Fibroblast of lung (primary cell): ENCODE results near the gene UTF1. TPM values are rescaled to one million over a fixed set of nuclear protein-coding genes. Genes with fewer than 3 reads are reported as not detected.

ENCODE experiments used
- DNase-seq, 2 donors: peaks; one replicate each; pipeline versions ENCODE4 v3.0.0 to v3.0.0-alpha.2; 2010; ENCODE audit warnings: low read depth in 2 of 2
- H2AFZ ChIP-seq: 2 replicates; pipeline ENCODE4 v1.5.1; 2012; ENCODE audit warnings: low read length, control low read depth, inconsistent platforms
- H3K27ac ChIP-seq: 2 replicates; pipeline ENCODE4 v1.5.1; 2011; ENCODE audit warnings: low read length, control low read depth; ENCODE audit not compliant: insufficient read depth
- H3K27me3 ChIP-seq: 2 replicates; pipeline ENCODE4 v1.5.1; 2011; ENCODE audit warnings: mild to moderate bottlenecking, low read length; ENCODE audit not compliant: control insufficient read depth, insufficient read depth
- H3K36me3 ChIP-seq: 2 replicates; pipeline ENCODE4 v1.5.1; 2011; ENCODE audit warnings: low read length; ENCODE audit not compliant: control insufficient read depth, insufficient read depth
- H3K4me1 ChIP-seq: 2 replicates; pipeline ENCODE4 v1.5.1; 2011; ENCODE audit warnings: low read length; ENCODE audit not compliant: control insufficient read depth, insufficient read depth; ENCODE audit errors: extremely low read depth
- H3K4me2 ChIP-seq: 2 replicates; pipeline ENCODE4 v1.5.1; 2011; ENCODE audit warnings: low read length, control low read depth; ENCODE audit not compliant: insufficient read depth; ENCODE audit errors: extremely low read depth
- H3K4me3 ChIP-seq, 4 experiments: fragments of 200-600 bp in 1 of 4; sonication (generic) in 1 of 4; replicated peaks in 1 of 4; 2 replicates each; pipeline ENCODE4 v1.5.1; 2011 to 2016; ENCODE audit warnings: low read length in 4 of 4, low read depth in 3 of 4, mild to moderate bottlenecking in 3 of 4, control low read depth in 2 of 4, inconsistent platforms in 1 of 4, mixed read lengths in 1 of 4; ENCODE audit not compliant: insufficient read depth in 1 of 4; ENCODE audit errors: control extremely low read depth in 1 of 4
- H3K79me2 ChIP-seq: 2 replicates; pipeline ENCODE4 v1.5.1; 2012; ENCODE audit warnings: mild to moderate bottlenecking, low read length, inconsistent platforms; ENCODE audit not compliant: control insufficient read depth, insufficient read depth
- H3K9ac ChIP-seq: 2 replicates; pipeline ENCODE4 v1.5.1; 2011; ENCODE audit warnings: mild to moderate bottlenecking, low read length, control low read depth; ENCODE audit not compliant: insufficient read depth
- H3K9me3 ChIP-seq: 2 replicates; pipeline ENCODE4 v1.5.1; 2012; ENCODE audit warnings: low read depth, low read length; ENCODE audit not compliant: control insufficient read depth, insufficient read depth
- H4K20me1 ChIP-seq: 2 replicates; pipeline ENCODE4 v1.5.1; 2011; ENCODE audit warnings: low read length; ENCODE audit not compliant: control insufficient read depth, insufficient read depth; ENCODE audit errors: extremely low read depth
- CTCF ChIP-seq, 2 donors: IDR thresholded peaks in 1 of 2; conservative IDR thresholded peaks in 1 of 2; 1 replicate in 1 of 2; 2 replicates in 1 of 2; pipeline ENCODE4 v1.5.1; 2011 to 2012; ENCODE audit warnings: low read length in 2 of 2, control low read depth in 1 of 2, inconsistent platforms in 1 of 2, low read depth in 1 of 2, mild to moderate bottlenecking in 1 of 2
- EZH2 ChIP-seq: IDR thresholded peaks from 2 replicates; pipeline ENCODE4 v1.5.1; 2012; ENCODE audit warnings: low read length, control low read depth, mild to moderate bottlenecking; ENCODE audit errors: missing control alignments
- polyA plus RNA-seq, 2 donors: library from polyadenylated mRNA; depleted of rRNA in 1 of 2; stranded (reverse) in 1 of 2; unstranded in 1 of 2; fragments of >200 nt; gene quantifications; 2 replicates each; pipeline ENCODE4 v1.2.1, GENCODE V29; 2011 to 2012; ENCODE audit warnings: missing spikeins in 1 of 2
- total RNA-seq: library from RNA; depleted of rRNA; stranded (reverse); fragments of >200 nt; gene quantifications from 2 replicates; pipeline ENCODE4 v1.2.1, GENCODE V29; 2014

The UTF1 gene
- total and polyA plus RNA-seq, 2 donors (not counting 1 experiment from before 2014, with no cell fraction given), result not detected

DNA sequence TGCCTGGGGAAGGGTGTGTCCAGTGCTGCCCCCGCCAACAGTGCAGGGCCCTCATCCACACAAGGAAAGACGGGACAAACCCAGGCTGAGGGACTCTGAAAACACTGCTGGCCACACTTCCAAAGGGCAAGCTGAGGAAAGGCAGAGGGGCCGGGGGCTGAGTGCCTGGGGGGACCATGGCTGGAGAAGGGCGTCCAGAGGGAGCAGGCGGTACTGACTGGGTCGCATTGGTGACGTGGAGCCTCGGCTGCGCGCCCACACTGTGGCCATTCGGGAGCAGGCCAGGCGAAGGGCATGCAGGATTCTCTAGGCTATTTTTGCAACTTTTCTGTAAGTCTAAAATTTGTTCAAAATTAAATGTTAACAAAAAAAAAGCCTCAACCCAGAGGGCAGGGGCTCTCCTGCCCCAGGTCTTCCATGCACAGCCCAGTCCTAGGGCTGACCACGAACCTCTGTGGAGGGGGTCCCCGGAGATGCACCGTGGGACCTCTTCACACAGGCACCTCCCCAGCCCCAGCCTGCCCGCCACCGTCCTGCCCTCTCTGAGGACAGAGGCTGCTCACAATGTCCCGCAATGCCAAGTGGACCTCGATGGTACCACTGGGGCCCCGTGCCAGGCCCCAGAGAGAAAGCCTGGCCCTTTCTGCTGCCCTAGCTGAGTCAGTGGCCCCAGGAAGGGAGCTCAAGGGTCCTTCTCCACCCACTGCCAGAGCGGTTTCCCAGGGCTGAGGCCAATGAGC is 36.2 kb downstream of the UTF1 start:
- peaks cover 1% of the 10 kb centered on the region for H3K4me1 ChIP-seq
- H3K27me3 ChIP-seq, result no peaks in the 10 kb centered on the region
- no peak for DNase-seq
- H3K9ac ChIP-seq, result no peak overlapping the region
- no peak overlapping the region for H3K27ac ChIP-seq
- H3K4me3 ChIP-seq, result no peak overlapping the region
- H4K20me1 ChIP-seq, result no peaks in the 10 kb centered on the region
- H3K9me3 ChIP-seq, result no peaks in the 10 kb centered on the region
- H3K79me2 ChIP-seq, result no peaks in the 10 kb centered on the region
- no peak for TF ChIP-seq CTCF (conservative IDR thresholded peaks at IDR 0.05 in 1 of 2, IDR thresholded peaks at IDR 0.05 in 1 of 2; ENCODE audit: low read depth in 1 of 2, low read length in 2 of 2)
- TF ChIP-seq EZH2, result no peak
- H3K4me2 ChIP-seq, result no peak overlapping the region
- H3K36me3 ChIP-seq, result no peaks in the 10 kb centered on the region
- H2AFZ ChIP-seq, result no peak overlapping the region

- TF ChIP-seq CTCF (conservative IDR thresholded peaks at IDR 0.05 in 1 of 2, IDR thresholded peaks at IDR 0.05 in 1 of 2; ENCODE audit: low read depth in 1 of 2, low read length in 2 of 2) (no peak), EZH2 (no peak)
- H3K79me2 ChIP-seq, result no peaks in the 10 kb centered on the region
- no peaks in the 10 kb centered on the region for H3K9me3 ChIP-seq
- no peaks in the 10 kb centered on the region for H3K36me3 ChIP-seq
- no peak overlapping the region for H3K9ac ChIP-seq
- no peaks in the 10 kb centered on the region for H3K27me3 ChIP-seq
- no peaks in the 10 kb centered on the region for H4K20me1 ChIP-seq
- H3K4me2 ChIP-seq, result no peak overlapping the region
- H3K4me1 ChIP-seq, result no peaks in the 10 kb centered on the region
- no peak overlapping the region for H3K4me3 ChIP-seq
- no peak for DNase-seq
- no peak overlapping the region for H3K27ac ChIP-seq
- no peak overlapping the region for H2AFZ ChIP-seq
Observed at GRCh38 chr10:133267293-133267692, 37.3 kb downstream of the UTF1 start.

GRCh38 chr10:133267829-133268228 is 37.8 kb downstream of the UTF1 start:
- no peak overlapping the region for H3K27ac ChIP-seq
- H2AFZ ChIP-seq, result no peak overlapping the region
- H3K79me2 ChIP-seq, result no peaks in the 10 kb centered on the region
- no peak overlapping the region for H3K9ac ChIP-seq
- H3K36me3 ChIP-seq, result no peaks in the 10 kb centered on the region
- H3K9me3 ChIP-seq, result no peaks in the 10 kb centered on the region
- no peak overlapping the region for H3K4me3 ChIP-seq
- DNase-seq, result no peak
- H3K27me3 ChIP-seq, result no peaks in the 10 kb centered on the region
- H3K4me1 ChIP-seq, result no peaks in the 10 kb centered on the region
- no peaks in the 10 kb centered on the region for H4K20me1 ChIP-seq
- no peak for TF ChIP-seq CTCF (conservative IDR thresholded peaks at IDR 0.05 in 1 of 2, IDR thresholded peaks at IDR 0.05 in 1 of 2; ENCODE audit: low read depth in 1 of 2, low read length in 2 of 2)
- TF ChIP-seq EZH2, result no peak
- H3K4me2 ChIP-seq, result no peak overlapping the region
